Smooth muscle cell (in vitro differentiated cells): Measurements from ENCODE around the gene EPS8L3. TPM values are rescaled to one million over a fixed set of nuclear protein-coding genes. Genes with fewer than 3 reads are reported as not detected.

Experiments
- DNase-seq: peaks from one replicate; lab custom pipeline; 2025; ENCODE audit not compliant: unreplicated experiment; lab: John Stamatoyannopoulos, UW
- H2AFZ ChIP-seq: fragments of 200-600 bp; sonication (generic); 2 replicates; pipeline ENCODE4 v1.6.0; 2016; ENCODE audit warnings: antibody characterized with exemption, low read depth, mild to moderate bottlenecking
- H3F3A ChIP-seq: fragments of 200-600 bp; sonication (generic); 2 replicates; pipeline ENCODE4 v1.6.0; 2017; ENCODE audit warnings: antibody characterized with exemption, low read depth
- H3K27ac ChIP-seq: fragments of 200-600 bp; sonication (generic); 2 replicates; pipeline ENCODE4 v1.5.1; 2016; ENCODE audit warnings: low read depth, mild to moderate bottlenecking
- H3K27me3 ChIP-seq: fragments of 200-600 bp; sonication (generic); 2 replicates; pipeline ENCODE4 v1.6.1; 2016; ENCODE audit warnings: low read depth, mild to moderate bottlenecking
- H3K36me3 ChIP-seq: fragments of 200-600 bp; sonication (generic); 2 replicates; pipeline ENCODE4 v1.5.1; 2016; ENCODE audit warnings: low read depth
- H3K4me1 ChIP-seq: fragments of 200-600 bp; sonication (generic); 2 replicates; pipeline ENCODE4 v1.5.1; 2016; ENCODE audit warnings: low read depth
- H3K4me2 ChIP-seq: fragments of 200-600 bp; sonication (generic); 2 replicates; pipeline ENCODE4 v1.6.0; 2016; ENCODE audit warnings: mild to moderate bottlenecking
- H3K4me3 ChIP-seq: fragments of 200-600 bp; sonication (generic); 2 replicates; pipeline ENCODE4 v1.5.1; 2016; ENCODE audit warnings: mild to moderate bottlenecking
- H3K79me2 ChIP-seq: fragments of 200-600 bp; sonication (generic); 2 replicates; pipeline ENCODE4 v1.6.0; 2016; ENCODE audit warnings: low read depth, mild to moderate bottlenecking
- H3K9ac ChIP-seq: fragments of 200-600 bp; sonication (generic); 2 replicates; pipeline ENCODE4 v1.6.0; 2016; ENCODE audit warnings: low read depth
- H3K9me3 ChIP-seq: fragments of 200-600 bp; sonication (generic); replicated peaks from 2 replicates; pipeline ENCODE4 v1.5.1; 2016; ENCODE audit warnings: low read depth
- H4K20me1 ChIP-seq: fragments of 200-600 bp; sonication (generic); 2 replicates; pipeline ENCODE4 v1.6.0; 2016; ENCODE audit warnings: low read depth
- WGBS: methylation state at CpG from one replicate; pipeline ENCODE4 v1.1.7; 2016; ENCODE audit warnings: low lambda C conversion rate; 5-methylcytosine and 5-hydroxymethylcytosine counted together
- polyA plus RNA-seq: library from polyadenylated mRNA; unstranded; fragments of >200 nt; fragmentation: Nextera tagmentation; extraction: Ambion mirVana; gene quantifications from 2 replicates; pipeline ENCODE4 v1.2.1, GENCODE V29; 2016
- total RNA-seq: library from RNA; depleted of rRNA; stranded (reverse); fragments of >200 nt; gene quantifications from 2 replicates; pipeline ENCODE4 v1.2.3, GENCODE V29; 2014
- TF ChIP-seq, protein P1 (sequence below): fragments of 200-600 bp; sonication (generic); IDR thresholded peaks from 2 replicates; pipeline ENCODE4 v1.5.1; 2017; ENCODE audit warnings: borderline replicate concordance, mild to moderate bottlenecking, antibody characterized with exemption; ENCODE audit not compliant: insufficient read depth, poor library complexity, severe bottlenecking

Gene EPS8L3
- total and polyA plus RNA-seq, 2 experiments from 2014 or later: not detected

DNA sequence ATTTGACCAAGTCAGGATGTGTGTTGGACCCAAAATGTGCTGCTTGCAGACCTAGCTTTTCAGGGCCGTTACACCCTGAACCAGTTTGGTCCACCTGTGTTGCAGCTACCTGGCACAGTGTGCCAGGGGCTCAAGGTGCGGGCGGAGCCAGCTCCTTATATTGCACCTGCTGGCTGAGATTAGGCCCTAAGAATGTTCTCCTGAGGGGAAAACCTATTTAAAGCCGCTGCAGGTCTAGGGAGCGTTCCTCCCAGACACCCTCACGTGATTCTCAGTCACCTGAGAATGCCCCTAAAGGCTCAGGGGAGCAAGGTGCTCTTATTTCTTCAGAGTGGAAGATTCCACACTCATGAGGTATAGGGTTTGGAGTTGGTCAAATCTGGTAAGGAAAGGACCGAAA, 34.9 kb downstream of the EPS8L3 start:
- TF ChIP-seq, protein P1, sequence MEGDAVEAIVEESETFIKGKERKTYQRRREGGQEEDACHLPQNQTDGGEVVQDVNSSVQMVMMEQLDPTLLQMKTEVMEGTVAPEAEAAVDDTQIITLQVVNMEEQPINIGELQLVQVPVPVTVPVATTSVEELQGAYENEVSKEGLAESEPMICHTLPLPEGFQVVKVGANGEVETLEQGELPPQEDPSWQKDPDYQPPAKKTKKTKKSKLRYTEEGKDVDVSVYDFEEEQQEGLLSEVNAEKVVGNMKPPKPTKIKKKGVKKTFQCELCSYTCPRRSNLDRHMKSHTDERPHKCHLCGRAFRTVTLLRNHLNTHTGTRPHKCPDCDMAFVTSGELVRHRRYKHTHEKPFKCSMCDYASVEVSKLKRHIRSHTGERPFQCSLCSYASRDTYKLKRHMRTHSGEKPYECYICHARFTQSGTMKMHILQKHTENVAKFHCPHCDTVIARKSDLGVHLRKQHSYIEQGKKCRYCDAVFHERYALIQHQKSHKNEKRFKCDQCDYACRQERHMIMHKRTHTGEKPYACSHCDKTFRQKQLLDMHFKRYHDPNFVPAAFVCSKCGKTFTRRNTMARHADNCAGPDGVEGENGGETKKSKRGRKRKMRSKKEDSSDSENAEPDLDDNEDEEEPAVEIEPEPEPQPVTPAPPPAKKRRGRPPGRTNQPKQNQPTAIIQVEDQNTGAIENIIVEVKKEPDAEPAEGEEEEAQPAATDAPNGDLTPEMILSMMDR: no peak
- 91% methylated on average over 7 of the region's 7 CpGs for WGBS
- Histone ChIP-seq H2AFZ (no peak overlapping the region), H4K20me1 (no peaks in the 10 kb centered on the region), H3K4me1 (no peaks in the 10 kb centered on the region), H3K36me3 (no peaks in the 10 kb centered on the region), H3K9ac (no peak overlapping the region), H3K79me2 (no peaks in the 10 kb centered on the region), H3K27ac (no peak overlapping the region), H3K4me2 (no peak overlapping the region), H3K9me3 (no peaks in the 10 kb centered on the region), H3F3A (no peaks in the 10 kb centered on the region), H3K4me3 (no peak overlapping the region), H3K27me3 (no peaks in the 10 kb centered on the region)
- DNase-seq: no peak

DNA sequence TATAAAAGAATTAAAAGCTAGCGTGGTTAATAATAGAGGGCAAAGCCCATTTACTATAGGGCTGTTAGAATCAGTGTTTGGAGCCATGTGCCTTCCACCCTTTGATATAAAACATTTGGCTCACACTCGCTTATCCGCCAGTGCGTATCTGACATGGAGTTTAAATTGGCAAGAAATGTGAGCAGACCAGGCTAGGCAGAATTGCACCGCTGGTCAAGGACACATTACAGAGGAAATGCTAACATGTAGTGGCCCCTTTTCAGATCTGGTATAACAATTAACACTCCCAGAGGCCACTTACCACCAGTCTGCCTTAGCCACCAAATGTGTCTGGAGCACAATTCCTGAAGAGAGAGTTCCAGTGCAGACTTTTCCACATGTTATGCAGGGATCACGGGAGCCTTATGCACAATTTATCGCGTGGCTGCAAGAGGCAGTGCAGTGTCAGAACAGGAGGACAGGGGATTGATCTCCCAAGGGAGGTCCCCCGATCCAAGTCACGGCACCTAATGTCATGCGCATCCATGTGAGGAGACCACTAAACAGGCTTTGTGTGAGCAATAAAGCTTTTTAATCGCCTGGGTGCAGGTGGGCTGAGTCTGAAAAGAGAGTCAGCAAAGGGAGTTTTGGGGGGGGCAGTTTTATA, 36.9 kb downstream of the EPS8L3 start:
- Histone ChIP-seq H3K4me2 (no peak overlapping the region), H3K4me1 (no peaks in the 10 kb centered on the region), H3K79me2 (no peaks in the 10 kb centered on the region), H3K4me3 (no peak overlapping the region), H3K9ac (no peak overlapping the region), H3K36me3 (no peaks in the 10 kb centered on the region), H2AFZ (no peak overlapping the region), H3K27me3 (no peaks in the 10 kb centered on the region), H3K9me3 (no peaks in the 10 kb centered on the region), H3K27ac (no peak overlapping the region), H3F3A (no peaks in the 10 kb centered on the region), H4K20me1 (no peaks in the 10 kb centered on the region)
- TF ChIP-seq, protein P1: no peak
- 97% methylated on average over 12 of the region's 12 CpGs for WGBS
- DNase-seq: no peak

DNA sequence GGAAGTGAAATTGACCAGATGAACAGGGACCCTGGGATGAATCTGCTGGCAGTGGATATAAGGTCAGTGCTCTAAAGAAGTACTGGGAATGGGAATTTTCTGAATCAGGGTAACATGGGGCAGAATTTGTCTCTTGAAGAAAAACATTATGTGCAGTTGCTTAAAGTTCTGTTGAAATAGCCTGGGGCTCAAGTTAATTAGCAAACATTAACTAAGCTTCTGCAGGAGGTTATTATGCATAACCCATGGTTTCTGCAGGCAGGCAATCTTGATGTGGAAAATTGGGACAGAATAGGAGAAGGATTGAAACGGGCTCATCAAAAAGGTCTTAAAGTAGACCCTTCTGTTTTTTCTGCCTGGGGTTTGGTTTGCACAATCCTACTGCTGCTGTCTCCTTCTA, 37.7 kb downstream of the EPS8L3 start:
- TF ChIP-seq, protein P1: no peak
- Histone ChIP-seq H3K79me2 (no peaks in the 10 kb centered on the region), H3F3A (no peaks in the 10 kb centered on the region), H3K4me3 (no peak overlapping the region), H3K27ac (no peak overlapping the region), H4K20me1 (no peaks in the 10 kb centered on the region), H3K9ac (no peak overlapping the region), H3K4me2 (no peak overlapping the region), H3K4me1 (no peaks in the 10 kb centered on the region), H2AFZ (no peak overlapping the region), H3K9me3 (no peaks in the 10 kb centered on the region), H3K36me3 (no peaks in the 10 kb centered on the region), H3K27me3 (no peaks in the 10 kb centered on the region)
- DNase-seq: no peak
- 92% methylated on average over 1 of the region's 1 CpG for WGBS

DNA sequence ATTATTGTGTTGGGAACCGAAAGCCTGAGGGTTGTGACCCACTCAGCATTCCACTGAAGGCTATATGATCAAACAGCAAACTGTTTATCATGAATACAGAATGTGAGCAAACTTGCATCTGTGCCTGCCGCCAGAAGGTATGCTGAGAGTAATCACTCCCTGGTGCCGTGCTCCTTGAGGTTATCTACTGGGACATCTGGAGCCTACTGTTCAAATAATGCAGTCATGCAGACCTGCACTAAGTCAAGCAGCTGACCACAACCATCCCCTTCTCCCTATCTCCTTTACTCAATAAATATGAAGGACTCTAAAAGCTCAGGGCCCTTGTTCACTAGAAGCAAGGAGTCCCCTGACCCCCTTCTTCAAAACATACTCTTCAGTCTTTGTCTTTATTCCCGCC, 38.2 kb downstream of the EPS8L3 start:
- no peaks in the 10 kb centered on the region for H3K79me2 ChIP-seq
- no peaks in the 10 kb centered on the region for H3K27me3 ChIP-seq
- no peak for DNase-seq
- 84% methylated on average over 4 of the region's 4 CpGs for WGBS
- H3F3A ChIP-seq: no peaks in the 10 kb centered on the region
- H3K4me2 ChIP-seq: no peak overlapping the region
- no peaks in the 10 kb centered on the region for H3K36me3 ChIP-seq
- H3K4me3 ChIP-seq: no peak overlapping the region
- TF ChIP-seq, protein P1: no peak
- H2AFZ ChIP-seq: no peak overlapping the region
- H3K27ac ChIP-seq: no peak overlapping the region
- H3K4me1 ChIP-seq: no peaks in the 10 kb centered on the region
- no peaks in the 10 kb centered on the region for H4K20me1 ChIP-seq
- no peaks in the 10 kb centered on the region for H3K9me3 ChIP-seq
- H3K9ac ChIP-seq: no peak overlapping the region
